Measurements from ENCODE around the gene PPP1R12A. TPM values are rescaled to one million over a fixed set of nuclear protein-coding genes. Genes with fewer than 3 reads are reported as not detected.

Gene PPP1R12A
- polyA plus RNA-seq, 3 donors = 26.2 to 57.2 (median 33.1) TPM

GRCh38 chr12:79732638-79733037 lies 202.3 kb downstream of the PPP1R12A start:
- no peaks in the 10 kb centered on the region for H3K36me3 Mint-ChIP-seq
- Histone ChIP-seq H3K9ac (ENCODE audit: insufficient read depth, low read length, poor library complexity, severe bottlenecking) (no peak overlapping the region), H4K20me1 (ENCODE audit: insufficient read depth, low read length) (no peaks in the 10 kb centered on the region), H3K4me2 (replicated peaks; ENCODE audit: extremely low read depth, low read length, poor library complexity, severe bottlenecking) (no peak overlapping the region), H3K4me3 (replicated peaks in 1 of 3; ENCODE audit: low read depth in 2 of 3, low read length in 3 of 3) (no peak overlapping the region), H3K4me1 (ENCODE audit: control insufficient read depth in 1 of 2, insufficient read depth in 2 of 2, low read length in 2 of 2) (no peaks in the 10 kb centered on the region), H3K9me3 (replicated peaks in 1 of 2; ENCODE audit: control insufficient read depth in 1 of 2, insufficient read depth in 1 of 2, low read length in 2 of 2) (no peaks in the 10 kb centered on the region), H3K27ac (ENCODE audit: low read depth in 1 of 2, low read length in 2 of 2) (no peak overlapping the region), H2AFZ (ENCODE audit: insufficient read depth, low read depth, low read length, poor library complexity, severe bottlenecking) (no peak overlapping the region), H3K36me3 (replicated peaks in 1 of 2; ENCODE audit: control insufficient read depth in 1 of 2, insufficient read depth in 2 of 2, low read length in 2 of 2) (no peaks in the 10 kb centered on the region), H3K27me3 (ENCODE audit: control insufficient read depth in 2 of 2, insufficient read depth in 2 of 2, low read length in 2 of 2) (no peaks in the 10 kb centered on the region), H3K79me2 (ENCODE audit: insufficient read depth, low read length) (no peaks in the 10 kb centered on the region)
- peaks cover 0 to 2% (median 0%) of the 10 kb centered on the region in 7 donors for H3K9me3 Mint-ChIP-seq
- DNase-seq = no peak
- no peaks in the 10 kb centered on the region for H3K4me1 Mint-ChIP-seq
- intact Hi-C loops (cut with micrococcal nuclease) = no loop called here
- no peak for TF ChIP-seq CTCF (IDR thresholded peaks at IDR 0.05)
- H3K27ac Mint-ChIP-seq = no peak overlapping the region
- peaks cover 0 to 9% (median 4%) of the 10 kb centered on the region in 3 donors for H3K27me3 Mint-ChIP-seq (ENCODE audit: low read depth in 3 of 3)
- H3K4me3 Mint-ChIP-seq = no peak overlapping the region

DNA sequence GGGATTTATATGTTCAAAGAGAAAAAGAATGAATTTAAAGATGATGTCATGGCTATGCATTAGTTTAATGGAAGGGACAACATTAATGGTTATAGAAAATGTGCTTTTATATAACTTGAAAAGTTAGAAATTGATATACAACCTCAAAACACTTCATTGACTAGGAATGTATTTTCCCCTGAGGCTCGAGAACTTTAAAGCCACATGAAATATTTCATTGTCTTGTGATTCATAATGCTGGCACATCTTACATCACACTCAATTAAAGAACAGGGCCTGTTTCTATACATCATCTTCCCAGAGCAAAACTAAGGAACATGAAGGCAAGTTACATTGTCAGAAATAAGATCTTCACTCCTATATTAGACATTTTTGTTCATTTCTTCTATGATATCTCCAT lies 208.9 kb downstream of the PPP1R12A start:
- no peak overlapping the region for H3K4me3 Mint-ChIP-seq
- no peaks in the 10 kb centered on the region for H3K36me3 Mint-ChIP-seq
- intact Hi-C loops (cut with micrococcal nuclease) = no loop called here
- peaks cover 1 to 5% (median 2%) of the 10 kb centered on the region in 3 donors for H3K27me3 Mint-ChIP-seq (ENCODE audit: low read depth in 3 of 3)
- no peak overlapping the region for H3K27ac Mint-ChIP-seq
- no peaks in the 10 kb centered on the region for H3K4me1 ChIP-seq (ENCODE audit: control insufficient read depth in 1 of 2, insufficient read depth in 2 of 2, low read length in 2 of 2)
- TF ChIP-seq CTCF (IDR thresholded peaks at IDR 0.05) = no peak
- H3K4me1 Mint-ChIP-seq = no peaks in the 10 kb centered on the region
- DNase-seq = no peak
- no peak overlapping the region for H2AFZ ChIP-seq (ENCODE audit: insufficient read depth, low read depth, low read length, poor library complexity, severe bottlenecking)
- WGBS (ENCODE audit: insufficient coverage) = 80% methylated on average over 1 of the region's 1 CpG
- no peak overlapping the region for H3K27ac ChIP-seq (ENCODE audit: low read depth in 1 of 2, low read length in 2 of 2)
- H3K9me3 ChIP-seq (replicated peaks in 1 of 2; ENCODE audit: control insufficient read depth in 1 of 2, insufficient read depth in 1 of 2, low read length in 2 of 2) = no peaks in the 10 kb centered on the region
- peaks cover 0 to 3% (median 0%) of the 10 kb centered on the region in 7 donors for H3K9me3 Mint-ChIP-seq
- H3K4me2 ChIP-seq (replicated peaks; ENCODE audit: extremely low read depth, low read length, poor library complexity, severe bottlenecking) = no peak overlapping the region
- no peaks in the 10 kb centered on the region for H4K20me1 ChIP-seq (ENCODE audit: insufficient read depth, low read length)
- no peaks in the 10 kb centered on the region for H3K79me2 ChIP-seq (ENCODE audit: insufficient read depth, low read length)
- H3K4me3 ChIP-seq (replicated peaks in 1 of 3; ENCODE audit: low read depth in 2 of 3, low read length in 3 of 3) = no peak overlapping the region
- no peaks in the 10 kb centered on the region for H3K27me3 ChIP-seq (ENCODE audit: control insufficient read depth in 2 of 2, insufficient read depth in 2 of 2, low read length in 2 of 2)
- no peak overlapping the region for H3K9ac ChIP-seq (ENCODE audit: insufficient read depth, low read length, poor library complexity, severe bottlenecking)
- H3K36me3 ChIP-seq (replicated peaks in 1 of 2; ENCODE audit: control insufficient read depth in 1 of 2, insufficient read depth in 2 of 2, low read length in 2 of 2) = no peaks in the 10 kb centered on the region

Small RNAs within 50 kb of the gene (small RNA-seq; reads per million reads assigned to genes)
- gene RNA5SP363 (ENCODE audit: insufficient read length, low read depth) = not detected

Other genes starting within 250 kb of the PPP1R12A start
- under 1 TPM in 2 of 3 donors, not detected in 1; 0.03 TPM for gene PAWR, start 244.1 kb downstream of the PPP1R12A start, polyA plus RNA-seq
- gene OTOGL, start 164.4 kb upstream of the PPP1R12A start, polyA plus RNA-seq = not detected

All from CD14-positive monocyte (primary cell).